HEK293 (cell line): Measurements from ENCODE around the gene CTAGE1.

ENCODE experiments used
- BCL11A ChIP-seq: fragments of 450-650 bp; formaldehyde crosslinking; IDR thresholded peaks from 2 replicates; pipeline ENCODE4 v1.5.1; 2016; ENCODE audit warnings: low read depth, missing biosample characterization, missing genetic modification characterization
- PATZ1 ChIP-seq: fragments of 450-650 bp; formaldehyde crosslinking; IDR thresholded peaks from 2 replicates; pipeline ENCODE4 v1.5.1; 2016; ENCODE audit warnings: missing biosample characterization, missing genetic modification characterization
- ZNF221 ChIP-seq: fragments of 450-650 bp; formaldehyde crosslinking; IDR thresholded peaks from 2 replicates; pipeline ENCODE4 v1.5.1; 2017; ENCODE audit warnings: missing biosample characterization, missing genetic modification characterization, borderline replicate concordance
- ZNF302 ChIP-seq: fragments of 450-650 bp; formaldehyde crosslinking; IDR thresholded peaks from 2 replicates; pipeline ENCODE4 v1.5.1; 2016; ENCODE audit warnings: missing biosample characterization, missing genetic modification characterization, low read depth
- ZNF785 ChIP-seq: fragments of 450-650 bp; formaldehyde crosslinking; IDR thresholded peaks from 2 replicates; pipeline ENCODE4 v1.5.1; 2016; ENCODE audit warnings: missing biosample characterization, missing genetic modification characterization
- ZNF791 ChIP-seq: fragments of 450-650 bp; formaldehyde crosslinking; IDR thresholded peaks from 2 replicates; pipeline ENCODE4 v1.5.1; 2016; ENCODE audit warnings: missing biosample characterization, missing genetic modification characterization
- TF ChIP-seq, protein P1 (sequence below): fragments of 450-650 bp; formaldehyde crosslinking; IDR thresholded peaks from 2 replicates; pipeline ENCODE4 v1.5.1; 2016; ENCODE audit warnings: missing biosample characterization, missing genetic modification characterization
- TF ChIP-seq, protein P2 (sequence below): fragments of 450-650 bp; formaldehyde crosslinking; IDR thresholded peaks from 2 replicates; pipeline ENCODE4 v1.5.1; 2016; ENCODE audit warnings: missing biosample characterization, missing genetic modification characterization

DNA sequence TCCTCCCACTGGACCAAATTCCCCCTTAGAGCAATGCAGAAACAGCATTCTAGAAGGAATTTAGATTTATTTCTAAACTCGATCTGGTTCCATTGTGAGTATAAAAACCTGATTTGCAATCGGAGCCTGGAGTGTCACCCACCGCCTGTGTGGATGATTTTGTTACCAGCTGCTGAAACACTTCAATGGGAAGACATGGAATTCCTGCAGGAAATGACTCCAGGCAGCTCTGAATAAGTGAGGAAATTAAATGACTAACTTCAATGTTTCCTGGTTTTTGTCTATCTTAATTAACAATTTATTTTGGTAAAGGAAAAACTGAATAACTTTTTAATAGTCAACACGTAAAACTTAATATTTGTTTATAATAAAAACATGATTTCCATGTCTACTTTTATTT, 19.3 kb downstream of the CTAGE1 start:
- TF ChIP-seq ZNF221 (tag by site-specific recombination) (no peak), ZNF791 (tag by site-specific recombination) (no peak), PATZ1 (no peak), BCL11A (tag by site-specific recombination) (no peak), ZNF785 (tag by site-specific recombination) (no peak), ZNF302 (tag by site-specific recombination) (no peak)
- TF ChIP-seq, protein P1, sequence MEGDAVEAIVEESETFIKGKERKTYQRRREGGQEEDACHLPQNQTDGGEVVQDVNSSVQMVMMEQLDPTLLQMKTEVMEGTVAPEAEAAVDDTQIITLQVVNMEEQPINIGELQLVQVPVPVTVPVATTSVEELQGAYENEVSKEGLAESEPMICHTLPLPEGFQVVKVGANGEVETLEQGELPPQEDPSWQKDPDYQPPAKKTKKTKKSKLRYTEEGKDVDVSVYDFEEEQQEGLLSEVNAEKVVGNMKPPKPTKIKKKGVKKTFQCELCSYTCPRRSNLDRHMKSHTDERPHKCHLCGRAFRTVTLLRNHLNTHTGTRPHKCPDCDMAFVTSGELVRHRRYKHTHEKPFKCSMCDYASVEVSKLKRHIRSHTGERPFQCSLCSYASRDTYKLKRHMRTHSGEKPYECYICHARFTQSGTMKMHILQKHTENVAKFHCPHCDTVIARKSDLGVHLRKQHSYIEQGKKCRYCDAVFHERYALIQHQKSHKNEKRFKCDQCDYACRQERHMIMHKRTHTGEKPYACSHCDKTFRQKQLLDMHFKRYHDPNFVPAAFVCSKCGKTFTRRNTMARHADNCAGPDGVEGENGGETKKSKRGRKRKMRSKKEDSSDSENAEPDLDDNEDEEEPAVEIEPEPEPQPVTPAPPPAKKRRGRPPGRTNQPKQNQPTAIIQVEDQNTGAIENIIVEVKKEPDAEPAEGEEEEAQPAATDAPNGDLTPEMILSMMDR (tag by site-specific recombination), result no peak
- TF ChIP-seq, protein P2, sequence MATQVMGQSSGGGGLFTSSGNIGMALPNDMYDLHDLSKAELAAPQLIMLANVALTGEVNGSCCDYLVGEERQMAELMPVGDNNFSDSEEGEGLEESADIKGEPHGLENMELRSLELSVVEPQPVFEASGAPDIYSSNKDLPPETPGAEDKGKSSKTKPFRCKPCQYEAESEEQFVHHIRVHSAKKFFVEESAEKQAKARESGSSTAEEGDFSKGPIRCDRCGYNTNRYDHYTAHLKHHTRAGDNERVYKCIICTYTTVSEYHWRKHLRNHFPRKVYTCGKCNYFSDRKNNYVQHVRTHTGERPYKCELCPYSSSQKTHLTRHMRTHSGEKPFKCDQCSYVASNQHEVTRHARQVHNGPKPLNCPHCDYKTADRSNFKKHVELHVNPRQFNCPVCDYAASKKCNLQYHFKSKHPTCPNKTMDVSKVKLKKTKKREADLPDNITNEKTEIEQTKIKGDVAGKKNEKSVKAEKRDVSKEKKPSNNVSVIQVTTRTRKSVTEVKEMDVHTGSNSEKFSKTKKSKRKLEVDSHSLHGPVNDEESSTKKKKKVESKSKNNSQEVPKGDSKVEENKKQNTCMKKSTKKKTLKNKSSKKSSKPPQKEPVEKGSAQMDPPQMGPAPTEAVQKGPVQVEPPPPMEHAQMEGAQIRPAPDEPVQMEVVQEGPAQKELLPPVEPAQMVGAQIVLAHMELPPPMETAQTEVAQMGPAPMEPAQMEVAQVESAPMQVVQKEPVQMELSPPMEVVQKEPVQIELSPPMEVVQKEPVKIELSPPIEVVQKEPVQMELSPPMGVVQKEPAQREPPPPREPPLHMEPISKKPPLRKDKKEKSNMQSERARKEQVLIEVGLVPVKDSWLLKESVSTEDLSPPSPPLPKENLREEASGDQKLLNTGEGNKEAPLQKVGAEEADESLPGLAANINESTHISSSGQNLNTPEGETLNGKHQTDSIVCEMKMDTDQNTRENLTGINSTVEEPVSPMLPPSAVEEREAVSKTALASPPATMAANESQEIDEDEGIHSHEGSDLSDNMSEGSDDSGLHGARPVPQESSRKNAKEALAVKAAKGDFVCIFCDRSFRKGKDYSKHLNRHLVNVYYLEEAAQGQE (tag by site-specific recombination), result no peak
